Activated CD4-positive, alpha-beta T cell treated with anti-CD3 and anti-CD28 coated beads, Interleukin-2, Interleukin-4, amounts not matched to agents 100 ng/mL and 50 ng/mL, durations not matched to agents 16 hours and 8 hours (primary cell): Measurements from ENCODE around the gene TAF3.
"Not testable (repeated sequence)": the region's sequence is repeated elsewhere in the genome, so short reads cannot be mapped to it uniquely, and the experiment has no call there.

Source experiments
- DNase-seq: peaks from one replicate; pipeline ENCODE4 v3.0.0-alpha.2; 2020; ENCODE audit warnings: low spot score

Gene TAF3

GRCh38 chr10:7968510-7969112 lies 150.3 kb downstream of the TAF3 start:
- DNase-seq, result no peak

GRCh38 chr10:7969623-7970022 lies 151.3 kb downstream of the TAF3 start:
- DNase-seq, result no peak

GRCh38 chr10:7971949-7972348 lies 153.6 kb downstream of the TAF3 start:
- DNase-seq, result no peak

GRCh38 chr10:7972367-7972766 lies 154.1 kb downstream of the TAF3 start:
- DNase-seq, result no peak

- DNase-seq, result no peak
Observed at GRCh38 chr10:7980196-7980595, 161.9 kb downstream of the TAF3 start.

- no peak for DNase-seq
Observed at GRCh38 chr10:7982727-7983126, 164.4 kb downstream of the TAF3 start.

- no peak for DNase-seq
Observed at GRCh38 chr10:7984325-7984724, 166.0 kb downstream of the TAF3 start.

- no peak for DNase-seq
Observed at GRCh38 chr10:7984896-7985295, 166.6 kb downstream of the TAF3 start.

GRCh38 chr10:7986851-7987250 lies 168.5 kb downstream of the TAF3 start:
- DNase-seq, result no peak

GRCh38 chr10:7988989-7989388 lies 170.7 kb downstream of the TAF3 start:
- DNase-seq, result no peak

- no peak for DNase-seq
Observed at GRCh38 chr10:7998831-7999230, 180.5 kb downstream of the TAF3 start.

- no peak for DNase-seq
Observed at GRCh38 chr10:8004469-8005000, 186.2 kb downstream of the TAF3 start.

- DNase-seq, result no peak
Observed at GRCh38 chr10:8006274-8006999, 188.1 kb downstream of the TAF3 start.

GRCh38 chr10:8009031-8009430 lies 190.7 kb downstream of the TAF3 start:
- no peak for DNase-seq

GRCh38 chr10:8013006-8013405 lies 194.7 kb downstream of the TAF3 start:
- DNase-seq, result no peak

- no peak for DNase-seq
Observed at GRCh38 chr10:8013619-8014018, 195.3 kb downstream of the TAF3 start.

GRCh38 chr10:8014649-8015048 lies 196.3 kb downstream of the TAF3 start:
- DNase-seq, result no peak

GRCh38 chr10:8017277-8017676 lies 199.0 kb downstream of the TAF3 start:
- no peak for DNase-seq

GRCh38 chr10:8023321-8023720 lies 205.0 kb downstream of the TAF3 start:
- DNase-seq, result no peak

GRCh38 chr10:8023851-8024250 lies 205.5 kb downstream of the TAF3 start:
- no peak for DNase-seq

- DNase-seq, result no peak
Observed at GRCh38 chr10:8026349-8027259, 208.3 kb downstream of the TAF3 start.

GRCh38 chr10:8031211-8031610 lies 212.9 kb downstream of the TAF3 start:
- not testable (repeated sequence) for DNase-seq

GRCh38 chr10:8032558-8032957 lies 214.3 kb downstream of the TAF3 start:
- no peak for DNase-seq
